Prostate gland (tissue), 2 donors: ENCODE measurements around the gene ZBTB40. TPM values are rescaled to one million over a fixed set of nuclear protein-coding genes. Genes with fewer than 3 reads are reported as not detected.
A peak's percentile ranks its signal among the peaks of the same experiment; 100 is the strongest.

Source experiments
- DNase-seq: peaks from one replicate; pipeline ENCODE4 v3.0.0-alpha.2; 2019; ENCODE audit warnings: low spot score
- H3K27ac ChIP-seq, 2 donors: fragments of 200-600 bp; sonication (generic); 2 replicates each; pipeline ENCODE4 v1.5.1; 2017 to 2019
- H3K27me3 ChIP-seq: fragments of 200-600 bp; sonication (generic); replicated peaks from 2 replicates; pipeline ENCODE4 v1.5.1; 2019; ENCODE audit not compliant: insufficient read depth
- H3K36me3 ChIP-seq, 2 donors: fragments of 200-600 bp; sonication (generic); 1 replicate in 1 of 2; 2 replicates in 1 of 2; pipeline versions ENCODE4 v1.5.1 to v1.8.1; 2017 to 2019
- H3K4me1 ChIP-seq: fragments of 200-600 bp; sonication (generic); replicated peaks from 2 replicates; pipeline ENCODE4 v1.5.1; 2019
- H3K4me3 ChIP-seq, 2 donors: fragments of 200-600 bp; sonication (generic); 2 replicates each; pipeline ENCODE4 v1.5.1; 2017 to 2019
- H3K9me3 ChIP-seq: fragments of 200-600 bp; sonication (generic); 2 replicates; pipeline ENCODE4 v1.5.1; 2017
- POLR2A ChIP-seq: fragments of 450-650 bp; IDR thresholded peaks from one replicate; pipeline ENCODE4 v1.6.1; 2016; ENCODE audit warnings: antibody characterized with exemption, mild to moderate bottlenecking
- POLR2AphosphoS5 ChIP-seq: sonication (generic); formaldehyde crosslinking; IDR thresholded peaks from one replicate; pipeline ENCODE4 v1.6.1; 2017; ENCODE audit warnings: antibody characterized with exemption
- WGBS: methylation state at CpG from one replicate; pipeline ENCODE4 v1.1.5; 2018; 5-methylcytosine and 5-hydroxymethylcytosine counted together
- intact Hi-C: fragments of 100-400 bp; cut with DNase I; formaldehyde crosslinking; loops from one replicate; pipeline ENCODE4 v1.14.2; 2022
- total RNA-seq, 2 donors: library from RNA; depleted of rRNA; stranded (reverse); fragments of >200 nt; gene quantifications; one replicate each; pipeline ENCODE4 v1.1.0, GENCODE V29; 2016
- TF ChIP-seq, protein P1 (sequence below), 4 experiments: fragments of 200-600 bp in 2 of 4; fragments of 450-650 bp in 2 of 4; sonication (generic) in 2 of 4; IDR thresholded peaks; 1 replicate in 3 of 4; 2 replicates in 1 of 4; pipeline ENCODE4 v1.5.1; 2016 to 2019; ENCODE audit warnings: antibody characterized with exemption in 4 of 4, mild to moderate bottlenecking in 2 of 4, moderate library complexity in 2 of 4

The ZBTB40 gene
- total RNA-seq, 2 donors from 2014 or later = 18.2 to 26.3 TPM

DNA sequence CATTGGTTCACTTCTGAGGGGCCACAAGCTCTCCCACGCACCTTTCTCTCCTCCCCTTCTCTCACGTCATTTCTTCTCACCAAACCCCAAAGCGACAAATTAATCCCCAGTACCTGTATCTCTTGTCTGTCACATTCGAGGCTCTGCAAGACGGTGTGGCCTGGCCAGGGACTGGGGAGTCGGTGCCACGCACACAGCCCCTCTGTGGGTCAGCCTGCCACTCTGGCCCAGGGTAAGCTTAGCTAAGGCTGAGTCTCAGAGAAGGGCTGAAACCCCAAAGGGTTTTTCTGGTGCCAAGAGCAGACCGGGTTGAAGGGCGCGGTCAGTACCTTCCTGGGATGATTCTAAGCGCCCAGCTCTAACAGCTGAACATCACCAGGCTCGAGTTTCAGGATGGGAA is 34.2 kb upstream of the ZBTB40 start:
- 84% methylated on average over 12 of the region's 12 CpGs for WGBS
- TF ChIP-seq POLR2A (no peak), POLR2AphosphoS5 (no peak)
- TF ChIP-seq, protein P1, sequence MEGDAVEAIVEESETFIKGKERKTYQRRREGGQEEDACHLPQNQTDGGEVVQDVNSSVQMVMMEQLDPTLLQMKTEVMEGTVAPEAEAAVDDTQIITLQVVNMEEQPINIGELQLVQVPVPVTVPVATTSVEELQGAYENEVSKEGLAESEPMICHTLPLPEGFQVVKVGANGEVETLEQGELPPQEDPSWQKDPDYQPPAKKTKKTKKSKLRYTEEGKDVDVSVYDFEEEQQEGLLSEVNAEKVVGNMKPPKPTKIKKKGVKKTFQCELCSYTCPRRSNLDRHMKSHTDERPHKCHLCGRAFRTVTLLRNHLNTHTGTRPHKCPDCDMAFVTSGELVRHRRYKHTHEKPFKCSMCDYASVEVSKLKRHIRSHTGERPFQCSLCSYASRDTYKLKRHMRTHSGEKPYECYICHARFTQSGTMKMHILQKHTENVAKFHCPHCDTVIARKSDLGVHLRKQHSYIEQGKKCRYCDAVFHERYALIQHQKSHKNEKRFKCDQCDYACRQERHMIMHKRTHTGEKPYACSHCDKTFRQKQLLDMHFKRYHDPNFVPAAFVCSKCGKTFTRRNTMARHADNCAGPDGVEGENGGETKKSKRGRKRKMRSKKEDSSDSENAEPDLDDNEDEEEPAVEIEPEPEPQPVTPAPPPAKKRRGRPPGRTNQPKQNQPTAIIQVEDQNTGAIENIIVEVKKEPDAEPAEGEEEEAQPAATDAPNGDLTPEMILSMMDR (IDR thresholded peaks at IDR 0.05) = no peak

DNA sequence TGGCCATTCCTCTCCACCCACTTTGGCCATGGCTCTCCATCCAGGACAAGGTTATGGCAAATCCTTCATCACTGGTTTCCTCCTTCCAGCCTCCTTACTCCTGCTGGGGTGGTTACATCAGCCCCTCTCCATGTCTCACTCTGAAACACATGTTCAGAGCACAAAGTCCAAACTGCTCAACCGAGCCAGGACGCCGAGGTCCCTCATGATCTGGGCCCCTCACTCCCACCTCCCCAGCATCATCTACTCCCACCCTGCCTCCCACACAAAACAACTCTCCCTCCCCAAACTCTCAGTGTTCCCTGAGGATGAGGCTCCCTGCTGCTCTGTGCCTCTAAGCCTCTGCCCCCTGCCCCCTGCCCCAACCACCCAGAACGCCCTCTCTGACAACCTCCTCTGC is 33.3 kb upstream of the ZBTB40 start:
- no peak for DNase-seq
- intact Hi-C loops = loop anchor here (10.0 kb wide), 1 partner anchor 304 kb away; no protein-coding TSS in a partner anchor
- TF ChIP-seq POLR2A = no peak
- Histone ChIP-seq H3K9me3 (no peaks in the 10 kb centered on the region), H3K4me3 (no peak overlapping the region), H3K36me3 (no peaks in the 10 kb centered on the region), H3K27ac (no peak overlapping the region), H3K27me3 (no peaks in the 10 kb centered on the region), H3K4me1 (peaks cover 12% of the 10 kb centered on the region)
- WGBS = 66% methylated on average over 4 of the region's 4 CpGs

More for the DNA sequence above, 34.2 kb upstream of the ZBTB40 start:
- DNase-seq = no peak
- Histone ChIP-seq H3K27ac (no peak overlapping the region), H3K27me3 (no peaks in the 10 kb centered on the region), H3K36me3 (no peaks in the 10 kb centered on the region), H3K4me3 (no peak overlapping the region), H3K9me3 (no peaks in the 10 kb centered on the region), H3K4me1 (peaks cover 19% of the 10 kb centered on the region)
- intact Hi-C loops = loop anchor here (10.0 kb wide), 1 partner anchor 303 kb away; no protein-coding TSS in a partner anchor

DNA sequence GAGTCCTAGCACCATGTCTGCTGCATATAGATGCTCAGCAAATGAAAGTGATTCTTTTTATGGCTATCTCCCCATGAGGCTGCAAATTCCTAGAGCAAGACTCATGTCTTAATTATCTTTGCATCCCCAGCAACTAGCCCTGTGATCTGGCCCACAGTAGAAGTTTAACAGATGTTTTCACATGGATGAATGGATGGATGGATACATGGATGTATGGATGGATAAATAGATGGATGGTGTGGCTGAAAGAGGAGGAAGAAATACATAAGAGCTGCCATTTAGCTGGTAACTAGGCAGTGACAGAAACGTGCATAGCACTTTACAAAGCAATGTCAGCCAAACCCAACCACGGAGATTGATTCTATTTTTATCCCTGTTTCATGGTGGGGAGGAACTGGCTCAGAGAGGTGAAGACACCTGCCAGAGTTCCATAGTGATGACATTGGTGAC is 32.7 kb upstream of the ZBTB40 start:
- peaks cover 6% of the 10 kb centered on the region for H3K4me1 ChIP-seq
- 10% methylated on average over 2 of the region's 2 CpGs for WGBS
- H3K9me3 ChIP-seq = no peaks in the 10 kb centered on the region
- intact Hi-C loops = loop anchor here (10.0 kb wide), 1 partner anchor 304 kb away; no protein-coding TSS in a partner anchor
- H3K4me3 ChIP-seq = no peak overlapping the region
- no peak for DNase-seq
- no peaks in the 10 kb centered on the region for H3K36me3 ChIP-seq
- TF ChIP-seq POLR2AphosphoS5 (no peak), POLR2A (no peak)
- TF ChIP-seq, protein P1 (IDR thresholded peaks at IDR 0.05) = no peak
- no peaks in the 10 kb centered on the region for H3K27me3 ChIP-seq
- no peak overlapping the region for H3K27ac ChIP-seq

DNA sequence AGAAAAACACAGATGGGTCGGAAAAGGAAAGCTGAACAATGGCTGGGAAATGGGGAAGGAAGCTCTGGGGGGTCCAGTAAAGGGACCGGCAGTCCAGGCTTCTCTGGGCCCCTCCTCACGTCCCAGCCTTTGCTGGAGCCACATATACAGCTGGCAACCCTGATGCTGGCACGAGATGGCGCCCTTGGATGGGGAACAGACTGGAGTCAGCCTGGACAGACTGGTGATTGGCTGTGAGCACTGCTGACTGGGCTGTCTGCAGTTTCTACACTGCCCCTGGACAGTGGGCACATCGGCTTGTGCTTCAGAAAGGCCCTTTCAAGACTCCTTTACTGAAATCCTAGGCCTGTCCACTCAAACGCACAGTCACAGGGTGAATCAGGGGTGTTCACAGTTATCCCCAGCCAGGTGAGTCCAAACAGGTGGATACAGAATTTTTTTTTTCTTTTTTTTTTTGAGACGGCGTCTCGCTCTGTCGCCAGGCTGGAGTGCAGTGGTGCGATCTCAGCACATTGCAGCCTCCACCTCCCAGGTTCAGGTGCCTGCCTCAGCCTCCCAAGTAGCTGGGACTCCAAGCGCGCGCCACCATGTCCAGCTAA is 31.1 kb upstream of the ZBTB40 start:
- WGBS = 50% methylated on average over 15 of the region's 15 CpGs
- TF ChIP-seq POLR2A (no peak), POLR2AphosphoS5 (peak; percentile 49)
- TF ChIP-seq, protein P1 (IDR thresholded peaks at IDR 0.05) = peak; percentile 23 to 92 (median 76)
- intact Hi-C loops = loop anchor here (1.0 kb wide), 1 partner anchor 222 kb away; no protein-coding TSS in a partner anchor

DNA sequence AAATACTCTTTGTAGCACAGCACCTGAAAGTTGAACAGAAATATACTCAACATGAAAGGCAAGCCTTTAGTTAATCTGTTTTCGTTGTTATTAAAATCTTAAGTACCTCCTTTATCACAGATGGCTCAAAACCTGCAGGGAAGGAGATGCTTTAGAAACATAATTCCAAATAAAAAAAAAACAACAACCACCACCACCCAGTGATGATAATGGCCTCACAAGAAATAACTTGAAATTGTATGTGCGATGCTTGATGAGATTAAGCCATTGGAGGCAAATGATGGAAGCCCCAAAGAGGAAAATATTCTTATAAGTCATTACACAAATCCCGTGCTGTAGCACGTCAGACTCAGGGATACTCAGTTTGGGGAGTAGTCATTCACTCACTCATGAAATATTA is 24.9 kb upstream of the ZBTB40 start:
- 84% methylated on average over 4 of the region's 4 CpGs for WGBS
- Histone ChIP-seq H3K36me3 (no peaks in the 10 kb centered on the region), H3K4me3 (no peak overlapping the region), H3K27ac (no peak overlapping the region), H3K4me1 (no peaks in the 10 kb centered on the region), H3K27me3 (no peaks in the 10 kb centered on the region), H3K9me3 (no peaks in the 10 kb centered on the region)
- TF ChIP-seq, protein P1 (IDR thresholded peaks at IDR 0.05) = no peak
- no peak for TF ChIP-seq POLR2AphosphoS5
- no peak for TF ChIP-seq POLR2A
- no peak for DNase-seq
- intact Hi-C loops = no loop called here

More for the DNA sequence above, 31.1 kb upstream of the ZBTB40 start:
- peak; percentile 77 for DNase-seq
- Histone ChIP-seq H3K27me3 (no peaks in the 10 kb centered on the region), H3K4me1 (peaks cover 2% of the 10 kb centered on the region), H3K4me3 (no peak overlapping the region), H3K9me3 (no peaks in the 10 kb centered on the region), H3K27ac (no peak overlapping the region), H3K36me3 (no peaks in the 10 kb centered on the region)
